VCaP (cell line): ENCODE measurements around the gene ACAP1.
"Not testable (repeated sequence)": the region's sequence is repeated elsewhere in the genome, so short reads cannot be mapped to it uniquely, and the experiment has no call there.

Experiments
- H3K27ac ChIP-seq: fragments of 450-650 bp; 2 replicates; pipeline ENCODE4 v1.5.1; 2017
- TF ChIP-seq, protein P1 (sequence below): fragments of 450-650 bp; conservative IDR thresholded peaks from 2 replicates; pipeline ENCODE4 v1.5.1; 2017; ENCODE audit warnings: mild to moderate bottlenecking, moderate library complexity

The ACAP1 gene

GRCh38 chr17:7355573-7355972 is 19.2 kb downstream of the ACAP1 start:
- TF ChIP-seq, protein P1, sequence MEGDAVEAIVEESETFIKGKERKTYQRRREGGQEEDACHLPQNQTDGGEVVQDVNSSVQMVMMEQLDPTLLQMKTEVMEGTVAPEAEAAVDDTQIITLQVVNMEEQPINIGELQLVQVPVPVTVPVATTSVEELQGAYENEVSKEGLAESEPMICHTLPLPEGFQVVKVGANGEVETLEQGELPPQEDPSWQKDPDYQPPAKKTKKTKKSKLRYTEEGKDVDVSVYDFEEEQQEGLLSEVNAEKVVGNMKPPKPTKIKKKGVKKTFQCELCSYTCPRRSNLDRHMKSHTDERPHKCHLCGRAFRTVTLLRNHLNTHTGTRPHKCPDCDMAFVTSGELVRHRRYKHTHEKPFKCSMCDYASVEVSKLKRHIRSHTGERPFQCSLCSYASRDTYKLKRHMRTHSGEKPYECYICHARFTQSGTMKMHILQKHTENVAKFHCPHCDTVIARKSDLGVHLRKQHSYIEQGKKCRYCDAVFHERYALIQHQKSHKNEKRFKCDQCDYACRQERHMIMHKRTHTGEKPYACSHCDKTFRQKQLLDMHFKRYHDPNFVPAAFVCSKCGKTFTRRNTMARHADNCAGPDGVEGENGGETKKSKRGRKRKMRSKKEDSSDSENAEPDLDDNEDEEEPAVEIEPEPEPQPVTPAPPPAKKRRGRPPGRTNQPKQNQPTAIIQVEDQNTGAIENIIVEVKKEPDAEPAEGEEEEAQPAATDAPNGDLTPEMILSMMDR, result no peak
- H3K27ac ChIP-seq, result no peak overlapping the region

- no peak overlapping the region for H3K27ac ChIP-seq
- TF ChIP-seq, protein P1, result peak; percentile 80
Observed at GRCh38 chr17:7356072-7356549, 19.8 kb downstream of the ACAP1 start.

GRCh38 chr17:7356756-7357155 is 20.4 kb downstream of the ACAP1 start:
- H3K27ac ChIP-seq, result no peak overlapping the region
- TF ChIP-seq, protein P1, result no peak

DNA sequence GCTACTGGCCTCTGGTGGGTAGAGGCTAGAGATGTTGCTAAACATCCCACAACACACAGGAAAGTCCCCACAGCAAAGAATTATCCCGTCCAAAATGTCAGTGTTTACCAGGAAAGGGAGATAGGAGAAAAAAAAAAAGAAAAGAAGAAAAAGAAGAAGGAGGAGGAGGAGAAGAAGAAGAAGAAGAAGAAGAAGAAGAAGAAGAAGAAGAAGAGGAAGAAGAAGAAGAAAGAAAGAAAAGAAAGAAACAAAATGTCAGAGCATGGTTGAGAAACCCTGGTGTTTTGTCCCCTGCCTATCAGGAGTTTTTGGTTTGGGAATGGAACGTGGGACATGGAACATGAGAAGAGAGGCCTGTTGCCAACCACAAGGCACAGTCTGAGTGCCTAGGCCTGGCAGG is 21.1 kb downstream of the ACAP1 start:
- TF ChIP-seq, protein P1, result no peak
- H3K27ac ChIP-seq, result no peak overlapping the region

- TF ChIP-seq, protein P1, result no peak
- no peak overlapping the region for H3K27ac ChIP-seq
Observed at GRCh38 chr17:7361906-7362305, 25.6 kb downstream of the ACAP1 start.

DNA sequence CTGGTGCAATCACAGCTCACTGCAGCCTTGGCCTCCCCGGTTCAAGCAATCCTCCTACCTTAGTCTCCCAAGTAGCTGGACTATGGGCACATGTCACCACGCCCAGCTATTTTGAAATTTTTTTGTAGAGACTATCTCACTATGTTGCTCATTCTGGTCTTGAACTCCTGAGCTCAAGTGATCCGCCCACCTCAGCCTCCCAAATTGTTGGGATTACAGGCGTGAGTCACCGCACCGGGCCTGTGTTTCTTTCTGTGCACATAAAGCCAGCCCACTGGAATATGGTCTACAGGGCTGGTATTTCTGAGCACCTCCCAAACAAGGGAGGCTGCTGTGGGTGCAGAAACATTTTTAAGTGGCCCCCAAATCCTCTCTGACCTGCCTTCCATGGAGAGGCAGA is 27.0 kb downstream of the ACAP1 start:
- TF ChIP-seq, protein P1, result no peak
- no peak overlapping the region for H3K27ac ChIP-seq

DNA sequence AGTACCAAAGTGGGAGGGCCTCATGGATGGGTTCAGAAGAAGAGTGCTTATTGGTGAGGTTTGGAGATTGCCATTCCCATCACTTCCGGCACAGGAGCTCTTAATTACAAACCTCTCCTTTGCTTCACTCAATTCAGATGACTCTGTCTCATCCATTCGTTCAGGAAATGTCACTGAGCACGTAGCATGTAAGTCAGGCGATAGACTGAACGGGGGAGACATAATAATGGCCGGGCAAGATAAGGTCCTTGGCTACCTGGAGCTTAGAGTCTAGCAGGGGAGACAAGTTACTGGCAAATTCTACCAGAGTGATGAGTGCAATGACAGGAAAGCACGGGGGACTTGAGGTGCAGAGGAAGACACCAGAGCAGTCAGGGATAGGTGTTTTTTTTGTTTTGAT is 29.6 kb downstream of the ACAP1 start:
- not testable (repeated sequence) for H3K27ac ChIP-seq

GRCh38 chr17:7367083-7367482 is 30.8 kb downstream of the ACAP1 start:
- TF ChIP-seq, protein P1, result no peak
- H3K27ac ChIP-seq, result no peak overlapping the region
